ENCODE results near the gene ACOXL. TPM values are rescaled to one million over a fixed set of nuclear protein-coding genes. Genes with fewer than 3 reads are reported as not detected.
"Not testable (repeated sequence)": the region's sequence is repeated elsewhere in the genome, so short reads cannot be mapped to it uniquely, and the experiment has no call there.

The ACOXL gene
- total RNA-seq, 1 donor: 0.10 TPM

DNA sequence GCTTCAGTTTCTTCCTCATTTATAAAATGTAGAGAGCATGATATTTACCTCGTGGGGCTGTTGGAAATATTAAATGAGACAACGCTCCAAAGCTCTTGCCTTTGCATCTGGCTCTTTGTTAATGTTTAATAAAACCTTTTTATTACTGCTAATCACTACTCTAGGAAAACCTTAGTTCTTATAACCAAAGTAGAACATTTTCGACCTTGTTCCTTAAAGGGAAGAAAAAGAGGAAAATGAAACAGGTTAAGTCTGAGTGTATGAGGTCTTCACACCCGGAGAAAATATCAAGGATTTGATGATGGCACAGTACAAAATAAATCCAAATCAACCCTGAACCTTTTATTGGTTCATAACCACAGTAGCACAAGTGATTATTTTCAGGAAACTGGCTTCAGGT, 301.8 kb downstream of the ACOXL start:
- no peaks in the 10 kb centered on the region for H3K9me3 ChIP-seq (ENCODE audit: low read depth, low read length)
- no peaks in the 10 kb centered on the region for H3K27me3 ChIP-seq (ENCODE audit: insufficient read depth, low read length)
- no peak overlapping the region for H3K4me3 ChIP-seq (ENCODE audit: low read length)
- peaks cover 67% of the 10 kb centered on the region for H3K4me1 ChIP-seq (ENCODE audit: insufficient read depth, low read length)

DNA sequence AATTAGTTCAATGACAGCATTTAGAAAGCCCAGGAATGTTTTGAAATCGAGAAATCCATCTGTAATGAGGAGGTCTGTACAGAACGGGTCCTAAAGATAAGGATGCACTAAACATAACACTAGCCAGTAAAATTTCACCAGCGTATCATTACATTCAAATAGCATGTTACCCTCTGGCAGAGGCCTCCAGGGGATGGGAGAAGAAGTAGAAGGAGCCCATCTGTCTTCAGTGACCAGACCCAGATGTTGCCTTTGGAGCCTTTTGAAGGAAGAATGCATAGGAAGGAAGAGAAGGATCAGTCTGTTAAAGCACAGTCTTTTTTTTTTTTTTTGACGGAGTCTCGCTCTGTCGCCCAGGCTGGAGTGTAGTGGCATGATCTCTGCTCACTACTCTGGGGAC, 302.2 kb downstream of the ACOXL start:
- Histone ChIP-seq H3K27me3 (ENCODE audit: insufficient read depth, low read length) (no peaks in the 10 kb centered on the region), H3K4me3 (ENCODE audit: low read length) (no peak overlapping the region), H3K4me1 (ENCODE audit: insufficient read depth, low read length) (peaks cover 63% of the 10 kb centered on the region), H3K9me3 (ENCODE audit: low read depth, low read length) (no peaks in the 10 kb centered on the region)

DNA sequence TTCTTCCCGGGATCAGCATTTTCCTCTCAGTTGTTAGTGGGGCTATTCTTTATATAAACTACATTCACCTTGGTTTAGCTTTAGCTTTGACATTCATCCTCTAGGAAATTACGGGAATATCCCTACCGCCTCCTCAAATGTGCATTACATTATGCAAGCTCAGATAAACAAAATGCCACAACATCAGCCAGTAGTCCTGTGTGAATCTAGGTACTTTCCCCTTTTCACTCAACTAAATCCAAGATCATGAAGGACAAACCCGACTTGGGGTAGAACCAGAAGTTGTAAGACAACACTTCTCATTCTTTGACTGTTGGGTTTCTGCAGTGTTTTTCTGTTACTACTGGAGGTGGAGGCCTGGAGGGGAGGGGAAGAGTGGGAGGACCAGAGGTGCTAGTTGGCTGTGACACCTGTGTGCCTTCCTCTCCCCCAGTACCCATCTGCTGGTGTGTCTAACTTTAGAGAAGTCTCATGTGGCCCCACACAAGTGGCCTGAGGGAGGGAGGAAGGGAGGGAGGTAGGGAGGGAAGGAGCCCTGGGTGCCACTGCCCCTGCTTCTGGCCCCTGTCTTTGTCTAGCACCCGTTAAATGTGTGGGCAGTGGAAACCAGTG, 303.6 kb downstream of the ACOXL start:
- Histone ChIP-seq H3K4me3 (ENCODE audit: low read length) (no peak overlapping the region), H3K4me1 (ENCODE audit: insufficient read depth, low read length) (peaks cover 50% of the 10 kb centered on the region), H3K9me3 (ENCODE audit: low read depth, low read length) (no peaks in the 10 kb centered on the region), H3K27me3 (ENCODE audit: insufficient read depth, low read length) (no peaks in the 10 kb centered on the region)

DNA sequence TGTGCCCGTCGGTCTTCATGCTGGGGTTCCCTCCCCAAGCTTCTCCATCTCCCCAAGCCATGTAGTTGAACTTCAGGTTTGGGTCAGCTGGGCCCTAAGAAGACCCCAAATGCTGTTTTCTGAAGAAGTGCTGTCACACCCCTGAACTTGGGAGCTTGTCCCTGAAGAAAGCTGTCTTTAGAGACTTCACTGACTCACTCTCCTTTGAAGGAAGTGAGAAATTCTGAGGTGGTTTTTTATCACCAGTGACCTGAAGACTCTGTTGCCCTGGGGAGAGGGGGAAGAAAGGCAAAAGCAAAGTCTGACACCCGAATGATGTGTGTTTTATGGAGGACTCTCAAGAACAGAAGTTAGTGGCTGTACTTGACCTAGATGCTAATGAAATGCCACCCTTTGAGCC, 304.8 kb downstream of the ACOXL start:
- Histone ChIP-seq H3K4me1 (ENCODE audit: insufficient read depth, low read length) (peaks cover 38% of the 10 kb centered on the region), H3K4me3 (ENCODE audit: low read length) (no peak overlapping the region), H3K27me3 (ENCODE audit: insufficient read depth, low read length) (no peaks in the 10 kb centered on the region), H3K9me3 (ENCODE audit: low read depth, low read length) (no peaks in the 10 kb centered on the region)

DNA sequence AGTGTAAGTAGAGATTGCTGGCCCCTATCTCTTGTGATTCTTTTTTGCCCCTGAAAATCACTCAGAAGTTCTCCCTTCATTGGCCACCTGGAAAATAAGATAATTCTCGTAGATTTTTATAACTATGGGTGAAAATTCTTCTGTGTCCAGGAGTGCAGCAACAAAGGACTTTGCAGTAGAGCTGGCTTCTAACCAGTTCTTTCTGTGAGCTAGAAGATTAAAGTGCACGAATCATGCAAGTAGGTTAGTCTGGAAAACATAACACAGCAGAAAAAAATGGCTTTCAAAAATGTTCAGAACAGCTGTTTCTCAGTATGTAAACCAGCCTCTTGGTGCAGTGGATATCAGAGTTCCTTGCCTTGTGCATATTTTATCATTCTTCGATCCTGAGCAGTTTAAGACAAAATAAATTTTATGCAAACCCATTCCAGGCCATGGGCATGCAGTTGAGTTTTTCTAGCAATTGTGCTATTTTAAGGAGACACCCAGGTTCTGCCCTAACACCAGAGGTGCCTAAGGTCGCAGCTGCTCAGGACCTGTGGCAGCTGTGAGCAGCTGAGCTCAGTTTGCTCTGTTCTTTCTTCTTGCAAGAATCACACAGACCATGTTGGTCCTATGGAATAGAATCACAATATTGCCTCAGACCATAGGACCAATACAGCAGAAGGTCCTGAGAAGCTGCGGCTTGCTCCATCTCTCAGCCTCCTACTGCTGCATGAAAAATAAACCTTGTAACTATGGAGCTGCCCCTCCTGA, 307.4 kb downstream of the ACOXL start:
- peaks cover 35% of the 10 kb centered on the region for H3K4me1 ChIP-seq (ENCODE audit: insufficient read depth, low read length)

DNA sequence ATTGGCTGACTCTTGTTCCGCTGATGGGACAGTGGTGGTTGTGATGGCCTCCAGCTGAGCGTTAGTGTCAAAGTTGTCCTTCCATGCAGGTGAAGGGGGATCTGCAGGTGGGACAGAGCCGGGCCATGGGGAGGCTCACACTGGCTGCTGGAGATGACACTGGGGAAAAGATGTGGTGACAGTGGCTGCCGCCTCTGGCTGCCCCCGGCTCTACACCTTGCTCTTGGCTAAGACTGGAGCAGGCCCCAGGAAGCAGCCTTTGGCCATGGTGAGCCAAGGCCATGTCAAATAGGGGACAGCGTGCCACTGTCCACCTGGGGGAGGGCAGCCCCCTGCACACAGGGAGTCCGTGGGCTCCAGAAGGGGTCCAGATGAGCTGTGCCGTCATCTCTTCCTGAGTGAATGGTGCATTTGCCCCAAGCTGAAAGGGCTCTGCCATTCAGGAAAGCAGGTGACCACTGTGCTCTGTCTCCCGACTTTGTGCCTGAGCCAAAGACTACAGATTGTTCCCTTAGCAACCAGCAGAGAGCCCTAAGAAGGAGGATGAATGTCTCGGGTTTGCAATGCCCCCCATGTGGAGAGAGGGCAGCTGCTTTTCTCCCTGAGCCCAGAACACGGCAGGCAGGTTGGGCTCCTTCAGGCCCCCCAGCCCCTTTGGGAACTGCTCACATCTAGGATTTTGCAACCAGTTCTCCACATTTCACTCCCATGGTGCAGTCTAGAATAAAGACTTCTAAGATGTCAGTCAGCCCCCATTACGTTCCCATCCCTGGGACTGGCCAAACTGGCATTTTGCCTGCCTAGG, 309.2 kb downstream of the ACOXL start:
- no peaks in the 10 kb centered on the region for H3K9me3 ChIP-seq (ENCODE audit: low read depth, low read length)
- peaks cover 28% of the 10 kb centered on the region for H3K4me1 ChIP-seq (ENCODE audit: insufficient read depth, low read length)
- H3K27me3 ChIP-seq (ENCODE audit: insufficient read depth, low read length): no peaks in the 10 kb centered on the region
- no peak overlapping the region for H3K4me3 ChIP-seq (ENCODE audit: low read length)

More for the DNA sequence above, 307.4 kb downstream of the ACOXL start:
- H3K4me3 ChIP-seq (ENCODE audit: low read length): no peak overlapping the region
- H3K9me3 ChIP-seq (ENCODE audit: low read depth, low read length): no peaks in the 10 kb centered on the region
- H3K27me3 ChIP-seq (ENCODE audit: insufficient read depth, low read length): no peaks in the 10 kb centered on the region

DNA sequence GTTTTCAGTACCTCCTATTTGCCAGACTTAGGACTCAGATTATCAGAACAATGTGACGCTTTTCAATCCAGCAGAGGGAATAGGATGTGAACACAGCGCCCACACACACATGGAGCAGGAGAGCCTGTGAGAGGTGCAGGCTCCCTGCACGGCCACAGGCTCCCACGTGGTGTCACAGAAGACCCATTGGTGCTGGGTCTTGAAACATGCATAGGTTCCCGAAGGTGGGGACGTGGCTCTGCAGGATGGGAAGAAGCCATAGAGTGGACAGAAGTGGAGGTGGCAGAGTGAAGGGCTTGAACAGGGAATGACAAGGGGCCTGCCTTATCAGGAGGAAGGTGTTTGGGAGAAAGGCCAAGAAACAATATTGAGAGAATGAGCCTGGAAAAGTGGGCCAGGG, 309.9 kb downstream of the ACOXL start:
- Histone ChIP-seq H3K4me3 (ENCODE audit: low read length) (no peak overlapping the region), H3K4me1 (ENCODE audit: insufficient read depth, low read length) (peaks cover 21% of the 10 kb centered on the region), H3K9me3 (ENCODE audit: low read depth, low read length) (no peaks in the 10 kb centered on the region), H3K27me3 (ENCODE audit: insufficient read depth, low read length) (no peaks in the 10 kb centered on the region)

DNA sequence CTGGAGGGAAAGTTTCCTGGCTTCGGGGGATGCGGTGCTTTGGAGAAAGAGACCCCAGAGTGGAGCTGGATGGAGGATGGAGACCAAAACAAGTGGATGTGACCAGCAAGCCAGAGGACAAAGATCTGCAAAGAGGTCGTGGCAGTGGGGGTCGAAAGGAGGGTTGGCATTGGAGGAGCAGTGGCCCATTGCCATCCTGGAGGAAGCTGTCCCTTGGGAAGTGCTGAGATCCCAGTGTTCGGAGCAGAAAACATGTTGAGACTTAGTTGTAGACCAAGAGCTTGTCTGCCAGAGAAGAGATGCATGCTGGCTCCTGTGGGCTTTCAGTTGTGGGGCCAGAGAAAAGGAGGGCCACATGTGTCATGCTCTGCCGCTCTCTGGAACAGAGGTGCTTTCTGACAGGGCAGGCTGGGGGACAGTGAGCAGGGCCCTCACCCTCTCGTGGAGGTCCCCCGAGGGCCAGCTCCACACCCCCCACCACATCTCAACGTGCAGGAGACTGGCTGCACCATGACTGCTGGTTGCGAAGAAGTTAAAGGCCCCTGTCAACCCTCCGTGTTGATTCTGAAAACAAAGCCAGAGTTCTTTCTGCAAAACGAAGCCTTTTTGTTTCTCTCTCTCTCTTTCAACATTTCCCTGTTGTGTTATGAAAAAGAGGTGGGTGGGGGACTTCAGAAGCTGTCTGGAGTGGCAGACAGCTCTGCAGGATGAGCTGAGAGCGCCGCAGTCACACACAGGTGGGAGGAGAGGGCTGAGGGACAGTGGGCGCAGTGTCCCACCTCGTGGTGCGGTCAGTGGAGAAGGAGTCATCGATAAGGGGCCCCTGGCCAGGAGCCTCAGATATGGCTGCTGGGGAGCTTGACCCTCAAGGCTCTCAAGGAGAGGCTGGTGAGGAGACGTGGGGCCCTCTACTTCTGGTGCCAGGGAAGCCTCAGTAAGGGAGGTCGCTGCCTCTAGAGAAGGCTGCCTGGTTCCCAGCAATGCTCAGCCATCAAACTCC, 310.7 kb downstream of the ACOXL start:
- Histone ChIP-seq H3K9me3 (ENCODE audit: low read depth, low read length) (no peaks in the 10 kb centered on the region), H3K4me1 (ENCODE audit: insufficient read depth, low read length) (peaks cover 16% of the 10 kb centered on the region), H3K4me3 (ENCODE audit: low read length) (no peak overlapping the region), H3K27me3 (ENCODE audit: insufficient read depth, low read length) (no peaks in the 10 kb centered on the region)

DNA sequence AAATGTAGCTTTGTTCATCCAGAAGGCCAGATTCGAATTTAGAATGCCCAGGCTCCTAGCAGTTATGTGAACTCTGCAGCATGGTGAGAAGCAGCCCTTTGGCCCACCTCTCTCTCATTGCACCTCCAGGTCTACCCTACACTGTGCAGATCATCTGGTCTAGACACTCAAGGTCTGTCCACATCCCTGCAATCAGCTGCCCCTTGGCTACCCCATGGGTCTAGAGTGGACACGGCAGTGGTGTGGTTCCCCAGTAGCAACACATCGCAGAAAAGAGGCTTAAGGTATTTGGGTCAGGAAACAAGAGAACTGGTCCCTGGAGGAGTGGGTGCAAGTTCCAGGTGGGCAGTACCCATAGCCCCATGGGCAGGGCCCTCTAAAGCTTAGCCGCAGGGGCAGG, 311.7 kb downstream of the ACOXL start:
- Histone ChIP-seq H3K9me3 (ENCODE audit: low read depth, low read length) (no peaks in the 10 kb centered on the region), H3K27me3 (ENCODE audit: insufficient read depth, low read length) (no peaks in the 10 kb centered on the region), H3K4me3 (ENCODE audit: low read length) (no peak overlapping the region), H3K4me1 (ENCODE audit: insufficient read depth, low read length) (peaks cover 16% of the 10 kb centered on the region)

DNA sequence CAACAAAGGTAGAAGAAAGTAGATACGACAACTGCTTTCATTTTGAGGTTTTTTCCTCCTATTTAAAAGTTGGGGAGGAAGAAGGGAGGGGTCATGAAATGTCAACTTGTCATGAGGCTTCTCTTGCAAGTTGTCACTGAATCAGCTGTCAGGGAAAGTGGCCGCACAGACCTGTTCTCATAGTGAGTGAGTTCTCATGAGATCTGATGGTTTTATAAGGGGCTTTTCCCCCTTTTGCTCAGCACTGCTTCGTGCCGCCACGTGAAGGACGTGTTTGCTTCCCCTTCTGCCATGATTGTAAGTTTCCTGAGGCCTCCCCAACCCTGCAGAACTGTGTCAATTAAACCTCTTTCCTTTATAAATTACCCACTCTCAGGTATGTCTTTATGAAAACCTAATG, 312.9 kb downstream of the ACOXL start:
- H3K27me3 ChIP-seq (ENCODE audit: insufficient read depth, low read length); H3K9me3 ChIP-seq (ENCODE audit: low read depth, low read length); H3K4me3 ChIP-seq (ENCODE audit: low read length): not testable (repeated sequence)
- H3K4me1 ChIP-seq (ENCODE audit: insufficient read depth, low read length): peaks cover 17% of the 10 kb centered on the region

DNA sequence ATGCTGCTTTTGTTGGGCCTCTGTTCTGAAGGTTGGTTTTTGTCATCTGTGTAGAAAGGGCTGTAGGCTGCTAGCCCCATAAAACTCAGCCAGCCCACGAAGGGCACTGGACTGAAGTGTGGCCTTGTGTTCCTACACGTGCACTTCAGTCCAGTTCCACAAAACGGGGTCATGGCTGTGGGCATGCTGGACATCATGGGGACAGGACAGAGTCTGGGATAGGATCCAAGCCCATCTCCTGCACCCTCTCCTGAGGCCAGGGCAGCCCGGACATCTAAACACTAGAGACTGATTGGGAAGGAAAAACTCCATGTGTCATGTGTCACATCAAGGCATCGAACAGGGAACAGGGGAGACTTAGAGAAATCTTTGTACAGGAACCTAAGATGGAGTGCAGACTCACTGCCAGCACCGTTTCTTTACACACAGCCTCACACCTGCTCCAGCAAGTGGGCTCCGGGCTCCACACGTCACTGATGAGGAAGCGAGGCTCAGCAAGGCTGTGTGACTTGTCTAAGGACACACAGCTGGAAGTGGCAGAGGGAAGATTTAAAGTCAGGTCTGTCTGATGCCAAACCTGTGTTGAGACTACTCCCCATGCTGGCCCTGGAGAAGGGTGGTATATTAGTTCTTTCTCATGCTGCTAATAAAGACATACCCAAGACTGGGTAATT, 313.5 kb downstream of the ACOXL start:
- peaks cover 23% of the 10 kb centered on the region for H3K4me1 ChIP-seq (ENCODE audit: insufficient read depth, low read length)
- no peaks in the 10 kb centered on the region for H3K27me3 ChIP-seq (ENCODE audit: insufficient read depth, low read length)
- no peaks in the 10 kb centered on the region for H3K9me3 ChIP-seq (ENCODE audit: low read depth, low read length)
- H3K4me3 ChIP-seq (ENCODE audit: low read length): no peak overlapping the region

DNA sequence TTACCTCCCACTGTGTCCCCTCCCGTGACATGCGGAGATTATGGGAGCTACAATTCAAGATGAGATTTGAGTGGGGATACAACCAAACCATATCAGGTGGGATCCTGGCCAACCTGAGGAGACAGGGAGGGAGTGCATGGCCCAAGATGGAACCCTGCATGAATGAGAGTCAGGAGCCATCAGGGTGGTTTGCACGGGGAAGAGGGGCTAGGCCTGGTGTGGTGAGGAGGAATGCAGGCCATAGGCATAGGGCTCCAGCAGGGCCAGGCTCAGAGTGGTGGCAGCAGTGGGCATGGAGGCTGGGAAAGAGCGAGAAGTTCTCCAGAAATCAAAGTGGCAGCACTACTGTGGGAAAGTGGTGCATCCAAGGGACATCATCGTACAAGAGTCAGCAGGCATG, 314.3 kb downstream of the ACOXL start:
- peaks cover 23% of the 10 kb centered on the region for H3K4me1 ChIP-seq (ENCODE audit: insufficient read depth, low read length)
- H3K4me3 ChIP-seq (ENCODE audit: low read length): no peak overlapping the region
- H3K9me3 ChIP-seq (ENCODE audit: low read depth, low read length): no peaks in the 10 kb centered on the region
- H3K27me3 ChIP-seq (ENCODE audit: insufficient read depth, low read length): no peaks in the 10 kb centered on the region

DNA sequence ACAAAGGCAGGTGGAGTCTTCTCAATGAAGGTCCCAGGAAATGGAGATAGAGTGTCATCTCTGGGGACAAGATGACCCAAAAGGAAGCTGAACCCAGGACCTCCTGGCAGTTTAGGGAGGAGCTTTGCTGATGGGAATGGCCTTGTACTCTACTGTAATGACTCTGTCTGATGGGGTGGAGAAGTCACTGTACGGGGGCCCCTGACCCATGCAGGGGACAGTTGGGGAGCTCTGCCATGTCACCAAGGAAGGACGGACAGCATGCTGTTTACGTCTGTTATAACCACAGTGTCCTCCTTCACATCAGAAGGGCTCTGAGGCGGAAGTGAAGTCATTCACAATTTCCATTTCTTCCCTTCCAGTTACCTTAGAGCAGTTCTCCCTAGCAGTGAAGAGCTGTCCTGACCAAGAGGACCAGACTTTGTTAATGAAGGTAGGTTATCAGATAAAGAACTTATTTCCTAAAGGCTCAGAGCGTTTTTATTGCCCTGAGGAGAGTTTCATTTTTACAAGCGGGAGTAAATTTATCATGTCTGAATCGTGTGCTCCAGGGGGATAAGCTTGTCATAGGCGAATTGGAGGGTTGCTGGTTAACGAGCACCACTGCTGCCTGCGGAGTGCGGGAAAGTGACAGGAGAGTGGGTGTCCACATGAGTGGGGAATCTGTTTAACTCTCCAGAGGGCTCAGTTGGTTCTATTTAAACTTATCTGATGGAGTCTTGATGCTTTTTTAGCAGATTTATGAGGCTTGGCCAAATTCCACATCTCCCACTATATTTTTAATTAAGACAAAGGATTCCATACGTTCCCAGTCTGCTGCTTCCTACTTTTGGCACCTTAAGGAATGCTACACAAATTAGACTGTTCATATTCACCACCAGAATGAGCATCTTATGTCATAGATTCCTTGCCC, 316.7 kb downstream of the ACOXL start:
- Histone ChIP-seq H3K9me3 (ENCODE audit: low read depth, low read length) (no peaks in the 10 kb centered on the region), H3K4me1 (ENCODE audit: insufficient read depth, low read length) (peaks cover 9% of the 10 kb centered on the region), H3K4me3 (ENCODE audit: low read length) (no peak overlapping the region), H3K27me3 (ENCODE audit: insufficient read depth, low read length) (no peaks in the 10 kb centered on the region)
